ENCODE data around the gene KCTD20.
"Not testable (repeated sequence)": the region's sequence is repeated elsewhere in the genome, so short reads cannot be mapped to it uniquely, and the experiment has no call there.

KCTD20 gene

DNA sequence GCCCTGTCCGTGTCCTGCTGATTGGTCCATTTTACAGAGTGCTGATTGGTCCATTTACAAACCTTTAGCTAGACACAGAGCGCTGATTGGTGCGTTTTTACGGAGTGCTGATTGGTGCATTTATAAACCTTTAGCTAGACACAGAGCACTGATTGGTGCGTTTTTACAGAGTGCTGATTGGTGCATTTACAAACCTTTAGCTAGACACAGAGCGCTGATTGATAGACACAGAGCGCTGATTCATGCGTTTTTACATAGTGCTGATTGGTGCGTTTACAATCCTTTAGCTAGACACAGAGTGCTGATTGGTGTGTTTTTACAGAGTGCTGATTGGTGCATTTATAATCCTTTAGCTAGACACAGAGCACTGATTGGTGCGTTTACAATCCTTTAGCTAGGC is 6.4 kb downstream of the KCTD20 start:
- H3K9me3 ChIP-seq (ENCODE audit: control insufficient read depth, insufficient read depth, low read length); H3K36me3 ChIP-seq (ENCODE audit: control insufficient read depth, insufficient read depth, low read length); H3K4me3 ChIP-seq (ENCODE audit: low read depth, low read length); H3K27me3 ChIP-seq (ENCODE audit: control insufficient read depth, insufficient read depth, low read length); H3K9ac ChIP-seq (ENCODE audit: low read depth, low read length); H3K4me1 ChIP-seq (ENCODE audit: control insufficient read depth, insufficient read depth, low read length): not testable (repeated sequence)

DNA sequence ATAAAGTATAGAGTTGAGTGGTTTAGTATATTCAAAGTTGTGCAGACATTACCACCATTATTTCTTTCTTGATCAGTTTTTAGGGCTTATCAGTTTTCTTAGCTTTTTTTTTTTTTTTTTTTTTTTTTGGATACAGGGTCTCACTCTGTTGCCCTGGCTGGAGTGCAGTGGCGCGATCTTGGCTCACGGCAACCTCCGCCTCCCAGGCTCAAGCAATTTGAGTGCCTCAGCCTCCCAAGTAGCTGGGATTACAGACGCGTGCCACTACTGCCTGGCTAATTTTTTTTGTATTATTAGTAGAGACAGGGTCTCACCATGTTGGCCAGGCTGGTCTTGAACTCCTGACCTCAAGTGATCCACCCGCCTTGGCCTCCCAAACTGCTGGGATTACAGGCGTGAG is 10.1 kb downstream of the KCTD20 start:
- H3K4me1 ChIP-seq (ENCODE audit: control insufficient read depth, insufficient read depth, low read length); H3K9ac ChIP-seq (ENCODE audit: low read depth, low read length); H3K4me3 ChIP-seq (ENCODE audit: low read depth, low read length); H3K36me3 ChIP-seq (ENCODE audit: control insufficient read depth, insufficient read depth, low read length); H3K9me3 ChIP-seq (ENCODE audit: control insufficient read depth, insufficient read depth, low read length); H3K27me3 ChIP-seq (ENCODE audit: control insufficient read depth, insufficient read depth, low read length): not testable (repeated sequence)

DNA sequence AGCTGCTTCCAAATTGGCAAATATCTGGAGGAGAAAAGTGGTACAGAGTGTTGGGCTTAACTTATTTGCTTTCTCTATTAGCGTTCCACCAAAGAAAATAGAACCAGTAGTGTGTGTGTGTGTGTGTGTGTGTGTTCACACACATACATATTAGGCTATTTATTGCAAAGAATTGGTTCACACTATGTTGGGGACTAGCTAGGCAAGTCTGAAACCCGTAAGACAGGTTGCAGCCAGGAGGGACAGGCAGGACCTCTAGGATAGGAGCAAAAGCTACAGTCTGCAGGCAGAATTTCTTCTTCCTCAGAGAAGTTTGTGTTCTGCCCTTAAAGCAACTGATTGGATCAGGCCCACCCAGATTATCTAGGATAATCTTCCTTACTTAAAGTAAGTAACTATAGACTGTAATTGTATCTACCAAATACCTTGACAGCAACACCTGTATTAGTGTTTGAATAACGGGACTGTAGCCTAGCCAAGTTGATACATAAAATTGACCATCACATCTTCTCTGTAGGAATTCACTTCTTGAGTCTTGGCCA is 12.8 kb downstream of the KCTD20 start:
- H3K9me3 ChIP-seq (ENCODE audit: control insufficient read depth, insufficient read depth, low read length), result no peaks in the 10 kb centered on the region
- no peaks in the 10 kb centered on the region for H3K4me1 ChIP-seq (ENCODE audit: control insufficient read depth, insufficient read depth, low read length)
- no peaks in the 10 kb centered on the region for H3K27me3 ChIP-seq (ENCODE audit: control insufficient read depth, insufficient read depth, low read length)
- no peak overlapping the region for H3K4me3 ChIP-seq (ENCODE audit: low read depth, low read length)
- no peak overlapping the region for H3K9ac ChIP-seq (ENCODE audit: low read depth, low read length)
- no peaks in the 10 kb centered on the region for H3K36me3 ChIP-seq (ENCODE audit: control insufficient read depth, insufficient read depth, low read length)

DNA sequence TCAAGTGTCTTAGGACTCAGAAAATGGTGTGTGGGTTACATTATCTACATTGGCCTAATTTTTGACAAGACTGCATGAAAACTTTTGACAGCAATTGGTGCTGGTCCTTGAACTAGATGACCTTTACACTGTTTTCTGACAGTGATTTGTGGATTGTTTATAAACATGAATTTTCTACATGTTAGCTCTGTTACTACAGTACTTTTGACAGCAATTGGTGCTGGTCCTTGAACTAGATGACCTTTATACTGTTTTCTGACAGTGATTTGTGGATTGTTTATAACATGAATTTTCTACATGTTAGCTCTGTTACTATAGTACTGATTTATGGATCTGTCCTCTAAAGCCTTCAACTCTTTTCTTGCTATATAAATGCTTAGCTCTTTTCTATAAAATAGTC is 16.7 kb downstream of the KCTD20 start:
- no peaks in the 10 kb centered on the region for H3K36me3 ChIP-seq (ENCODE audit: control insufficient read depth, insufficient read depth, low read length)
- no peak overlapping the region for H3K4me3 ChIP-seq (ENCODE audit: low read depth, low read length)

DNA sequence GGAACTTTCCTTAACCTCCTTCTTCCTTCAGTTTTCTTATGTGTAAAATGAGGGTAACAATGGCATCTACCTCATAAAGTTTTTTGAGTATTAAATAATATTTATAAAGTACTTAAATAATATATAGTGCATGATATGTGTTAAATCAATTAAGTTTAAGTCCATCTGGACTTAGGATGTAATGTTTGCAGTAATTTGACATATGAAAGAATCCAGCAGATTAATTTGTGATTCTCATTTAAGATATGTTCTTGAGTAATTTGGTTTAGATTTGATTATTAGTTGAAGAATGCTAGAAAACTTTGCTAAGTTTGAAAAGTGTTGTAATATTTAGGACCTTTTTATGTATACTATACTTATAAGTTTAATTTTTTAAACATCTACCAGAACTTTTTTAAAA is 18.1 kb downstream of the KCTD20 start:
- Histone ChIP-seq H3K4me1 (ENCODE audit: control insufficient read depth, insufficient read depth, low read length) (no peaks in the 10 kb centered on the region), H3K36me3 (ENCODE audit: control insufficient read depth, insufficient read depth, low read length) (no peaks in the 10 kb centered on the region), H3K9me3 (ENCODE audit: control insufficient read depth, insufficient read depth, low read length) (no peaks in the 10 kb centered on the region), H3K4me3 (ENCODE audit: low read depth, low read length) (no peak overlapping the region), H3K9ac (ENCODE audit: low read depth, low read length) (no peak overlapping the region), H3K27me3 (ENCODE audit: control insufficient read depth, insufficient read depth, low read length) (no peaks in the 10 kb centered on the region)

More for the DNA sequence above, 16.7 kb downstream of the KCTD20 start:
- no peak overlapping the region for H3K9ac ChIP-seq (ENCODE audit: low read depth, low read length)
- H3K27me3 ChIP-seq (ENCODE audit: control insufficient read depth, insufficient read depth, low read length), result no peaks in the 10 kb centered on the region
- no peaks in the 10 kb centered on the region for H3K4me1 ChIP-seq (ENCODE audit: control insufficient read depth, insufficient read depth, low read length)
- no peaks in the 10 kb centered on the region for H3K9me3 ChIP-seq (ENCODE audit: control insufficient read depth, insufficient read depth, low read length)

DNA sequence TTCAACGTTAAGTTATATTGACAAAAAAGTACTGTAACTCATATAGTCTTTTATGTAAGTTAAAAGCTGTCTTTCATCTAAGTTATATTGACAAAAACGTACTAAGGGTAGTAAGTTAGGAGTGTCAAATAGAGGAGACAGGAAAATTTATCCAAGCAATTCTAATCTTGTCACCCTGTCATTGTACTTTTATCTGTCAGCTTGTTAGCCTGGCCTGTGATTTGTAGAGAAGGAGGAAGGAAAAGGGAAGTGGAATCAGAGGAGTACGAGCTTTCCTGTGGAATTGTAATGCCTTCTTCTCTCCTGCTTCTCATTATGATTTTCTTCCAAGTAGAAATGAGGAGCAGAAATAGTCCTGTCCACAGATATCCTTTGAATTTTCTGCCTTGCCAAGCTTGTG is 18.8 kb downstream of the KCTD20 start:
- no peaks in the 10 kb centered on the region for H3K4me1 ChIP-seq (ENCODE audit: control insufficient read depth, insufficient read depth, low read length)
- no peaks in the 10 kb centered on the region for H3K9me3 ChIP-seq (ENCODE audit: control insufficient read depth, insufficient read depth, low read length)
- no peak overlapping the region for H3K4me3 ChIP-seq (ENCODE audit: low read depth, low read length)
- no peak overlapping the region for H3K9ac ChIP-seq (ENCODE audit: low read depth, low read length)
- no peaks in the 10 kb centered on the region for H3K36me3 ChIP-seq (ENCODE audit: control insufficient read depth, insufficient read depth, low read length)
- no peaks in the 10 kb centered on the region for H3K27me3 ChIP-seq (ENCODE audit: control insufficient read depth, insufficient read depth, low read length)

DNA sequence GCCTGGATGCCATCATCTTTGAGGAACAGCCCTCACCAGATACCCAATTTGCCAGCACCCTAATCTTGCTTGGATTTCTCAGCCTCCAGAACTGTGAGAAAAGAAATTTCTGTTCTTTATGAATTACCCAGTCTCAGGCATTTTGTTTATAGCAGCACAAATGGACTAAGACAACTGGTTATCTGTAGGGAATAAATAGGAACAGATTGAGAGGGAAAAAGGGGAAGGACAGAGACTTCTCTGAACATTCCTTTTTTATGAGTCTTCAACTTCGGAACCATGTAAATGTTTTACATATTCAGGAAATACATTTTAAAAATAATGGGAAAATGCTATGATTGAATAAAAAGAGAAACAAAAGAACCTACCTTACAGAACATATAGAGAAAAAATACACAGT is 20.9 kb downstream of the KCTD20 start:
- Histone ChIP-seq H3K27me3 (ENCODE audit: control insufficient read depth, insufficient read depth, low read length) (no peaks in the 10 kb centered on the region), H3K36me3 (ENCODE audit: control insufficient read depth, insufficient read depth, low read length) (no peaks in the 10 kb centered on the region), H3K9ac (ENCODE audit: low read depth, low read length) (no peak overlapping the region), H3K4me1 (ENCODE audit: control insufficient read depth, insufficient read depth, low read length) (no peaks in the 10 kb centered on the region), H3K9me3 (ENCODE audit: control insufficient read depth, insufficient read depth, low read length) (no peaks in the 10 kb centered on the region), H3K4me3 (ENCODE audit: low read depth, low read length) (no peak overlapping the region)

DNA sequence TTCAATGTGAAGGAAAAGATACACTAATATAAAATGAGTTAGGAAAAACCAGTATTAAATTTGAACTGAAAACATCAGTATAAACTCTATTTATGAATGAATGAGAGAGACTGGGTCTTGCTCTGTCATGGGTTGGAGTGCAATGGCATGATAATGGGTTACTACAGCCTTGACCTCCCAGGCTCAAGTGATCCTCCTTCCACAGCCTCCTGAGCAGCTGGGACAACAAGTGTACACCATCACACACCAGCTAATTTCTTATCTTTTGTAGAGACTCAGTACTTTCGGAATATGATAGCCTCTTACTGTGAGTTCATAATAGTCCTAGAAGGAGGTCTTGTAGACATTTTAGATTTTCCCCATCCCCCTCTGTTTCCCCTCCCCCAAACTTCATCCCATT is 21.4 kb downstream of the KCTD20 start:
- Histone ChIP-seq H3K4me1 (ENCODE audit: control insufficient read depth, insufficient read depth, low read length) (no peaks in the 10 kb centered on the region), H3K9ac (ENCODE audit: low read depth, low read length) (no peak overlapping the region), H3K4me3 (ENCODE audit: low read depth, low read length) (no peak overlapping the region), H3K9me3 (ENCODE audit: control insufficient read depth, insufficient read depth, low read length) (no peaks in the 10 kb centered on the region), H3K27me3 (ENCODE audit: control insufficient read depth, insufficient read depth, low read length) (no peaks in the 10 kb centered on the region), H3K36me3 (ENCODE audit: control insufficient read depth, insufficient read depth, low read length) (no peaks in the 10 kb centered on the region)

DNA sequence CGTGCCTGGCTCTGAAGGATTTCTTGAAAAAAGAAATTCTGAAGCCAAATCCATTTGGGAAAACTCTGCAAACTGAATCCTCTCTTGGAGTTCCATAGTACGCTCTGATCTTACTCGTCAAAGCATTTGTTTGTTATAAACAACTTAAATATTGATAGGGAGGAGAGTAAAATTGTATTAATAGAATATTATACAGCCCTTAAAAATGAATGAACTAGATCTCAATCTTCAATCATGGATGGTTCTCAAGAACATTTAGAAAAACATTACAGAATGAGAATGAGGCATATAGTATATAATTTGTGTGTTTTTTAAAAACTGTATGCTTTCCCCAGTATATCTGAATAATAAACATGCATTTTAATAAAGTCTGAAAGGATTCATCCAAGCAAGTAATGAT is 24.8 kb downstream of the KCTD20 start:
- H3K4me3 ChIP-seq (ENCODE audit: low read depth, low read length), result no peak overlapping the region
- H3K9me3 ChIP-seq (ENCODE audit: control insufficient read depth, insufficient read depth, low read length), result no peaks in the 10 kb centered on the region
- H3K36me3 ChIP-seq (ENCODE audit: control insufficient read depth, insufficient read depth, low read length), result no peaks in the 10 kb centered on the region
- H3K9ac ChIP-seq (ENCODE audit: low read depth, low read length), result no peak overlapping the region
- no peaks in the 10 kb centered on the region for H3K4me1 ChIP-seq (ENCODE audit: control insufficient read depth, insufficient read depth, low read length)
- no peaks in the 10 kb centered on the region for H3K27me3 ChIP-seq (ENCODE audit: control insufficient read depth, insufficient read depth, low read length)

DNA sequence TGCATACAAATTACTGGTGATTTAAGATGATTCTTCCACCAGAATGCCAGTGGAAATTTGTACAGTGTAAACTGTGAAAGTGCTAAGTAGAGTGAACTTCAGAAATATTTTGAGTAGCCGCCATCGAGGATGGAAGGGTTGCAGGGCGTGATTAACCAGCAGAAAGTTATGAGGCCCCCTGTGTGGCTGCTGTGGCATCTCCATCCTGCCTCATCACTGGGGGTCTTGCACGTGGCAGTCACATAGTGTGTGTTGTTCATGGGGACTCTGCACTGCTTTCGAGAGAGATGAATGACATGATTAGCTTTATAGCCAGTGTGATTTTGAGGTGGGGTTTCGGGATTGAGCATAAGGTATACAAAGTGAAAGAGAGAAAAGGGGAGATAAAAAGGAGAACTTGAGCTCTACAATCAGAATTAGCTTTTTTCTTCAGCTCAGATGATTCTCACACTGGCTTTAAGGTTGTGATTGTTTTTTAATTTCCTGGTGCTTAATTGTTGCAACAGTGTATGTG is 26.4 kb downstream of the KCTD20 start:
- H3K9me3 ChIP-seq (ENCODE audit: control insufficient read depth, insufficient read depth, low read length), result no peaks in the 10 kb centered on the region
- H3K4me3 ChIP-seq (ENCODE audit: low read depth, low read length), result no peak overlapping the region
- no peak overlapping the region for H3K9ac ChIP-seq (ENCODE audit: low read depth, low read length)
- no peaks in the 10 kb centered on the region for H3K27me3 ChIP-seq (ENCODE audit: control insufficient read depth, insufficient read depth, low read length)
- H3K36me3 ChIP-seq (ENCODE audit: control insufficient read depth, insufficient read depth, low read length), result no peaks in the 10 kb centered on the region
- H3K4me1 ChIP-seq (ENCODE audit: control insufficient read depth, insufficient read depth, low read length), result no peaks in the 10 kb centered on the region

DNA sequence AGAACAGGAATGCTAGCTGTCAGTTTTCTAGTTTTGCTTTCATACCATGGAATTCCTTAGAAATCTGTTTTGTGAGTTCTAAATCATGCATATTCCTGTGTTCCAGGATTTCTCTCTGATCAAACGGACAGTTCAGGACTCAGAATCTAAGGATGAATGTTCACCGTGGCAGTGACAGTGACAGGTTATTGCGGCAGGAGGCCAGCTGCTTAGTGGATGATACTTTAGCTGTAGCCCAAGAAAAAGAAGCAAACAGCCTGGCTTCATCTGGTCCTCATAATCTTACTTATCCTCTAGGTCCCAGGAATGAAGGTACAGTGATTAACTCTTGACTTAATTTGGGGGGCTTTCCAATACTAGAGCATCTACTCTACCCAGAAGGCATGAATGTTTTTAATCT is 27.1 kb downstream of the KCTD20 start:
- Histone ChIP-seq H3K9ac (ENCODE audit: low read depth, low read length) (no peak overlapping the region), H3K4me1 (ENCODE audit: control insufficient read depth, insufficient read depth, low read length) (no peaks in the 10 kb centered on the region), H3K27me3 (ENCODE audit: control insufficient read depth, insufficient read depth, low read length) (no peaks in the 10 kb centered on the region), H3K4me3 (ENCODE audit: low read depth, low read length) (no peak overlapping the region), H3K9me3 (ENCODE audit: control insufficient read depth, insufficient read depth, low read length) (no peaks in the 10 kb centered on the region), H3K36me3 (ENCODE audit: control insufficient read depth, insufficient read depth, low read length) (no peaks in the 10 kb centered on the region)

DNA sequence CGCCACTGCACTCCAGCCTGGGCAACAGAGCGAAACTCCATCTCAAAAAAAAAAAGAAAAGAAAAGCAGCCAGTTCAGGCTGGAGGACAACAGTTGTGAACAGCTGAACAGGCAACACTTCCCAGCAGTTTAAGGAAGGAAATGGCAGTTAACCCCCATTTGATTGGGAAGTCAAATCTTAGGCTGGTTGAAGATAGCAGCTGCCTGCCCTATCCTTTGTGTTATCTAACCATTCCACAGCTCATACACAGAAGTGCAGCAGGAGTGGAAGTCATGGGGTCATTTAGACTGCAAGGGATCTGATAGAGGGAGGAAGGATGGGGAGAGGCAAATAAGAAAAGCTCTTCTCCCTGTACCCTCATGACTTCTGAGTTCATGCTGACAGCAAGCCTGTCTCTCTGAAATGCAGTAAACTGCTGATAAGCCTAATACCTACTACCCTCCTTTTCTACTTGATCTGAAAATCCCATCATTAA is 35.3 kb downstream of the KCTD20 start:
- H3K9ac ChIP-seq (ENCODE audit: low read depth, low read length), result no peak overlapping the region
- no peaks in the 10 kb centered on the region for H3K9me3 ChIP-seq (ENCODE audit: control insufficient read depth, insufficient read depth, low read length)
- peaks cover 6% of the 10 kb centered on the region for H3K36me3 ChIP-seq (ENCODE audit: control insufficient read depth, insufficient read depth, low read length)
- no peak overlapping the region for H3K4me3 ChIP-seq (ENCODE audit: low read depth, low read length)
- no peaks in the 10 kb centered on the region for H3K27me3 ChIP-seq (ENCODE audit: control insufficient read depth, insufficient read depth, low read length)
- H3K4me1 ChIP-seq (ENCODE audit: control insufficient read depth, insufficient read depth, low read length), result no peaks in the 10 kb centered on the region

Data from iPS-15b (cell line).